Activated CD4-positive, alpha-beta T cell treated with anti-CD3 and anti-CD28 coated beads, Interleukin-10, Interleukin-2, amounts not matched to agents 100 ng/mL and 50 ng/mL, durations not matched to agents 16 hours and 8 hours (primary cell): ENCODE data around the gene CCDC158.
"Not testable (repeated sequence)": the region's sequence is repeated elsewhere in the genome, so short reads cannot be mapped to it uniquely, and the experiment has no call there.

Experiments used
- DNase-seq: peaks from one replicate; pipeline ENCODE4 v3.0.0-alpha.2; 2020

Gene CCDC158

DNA sequence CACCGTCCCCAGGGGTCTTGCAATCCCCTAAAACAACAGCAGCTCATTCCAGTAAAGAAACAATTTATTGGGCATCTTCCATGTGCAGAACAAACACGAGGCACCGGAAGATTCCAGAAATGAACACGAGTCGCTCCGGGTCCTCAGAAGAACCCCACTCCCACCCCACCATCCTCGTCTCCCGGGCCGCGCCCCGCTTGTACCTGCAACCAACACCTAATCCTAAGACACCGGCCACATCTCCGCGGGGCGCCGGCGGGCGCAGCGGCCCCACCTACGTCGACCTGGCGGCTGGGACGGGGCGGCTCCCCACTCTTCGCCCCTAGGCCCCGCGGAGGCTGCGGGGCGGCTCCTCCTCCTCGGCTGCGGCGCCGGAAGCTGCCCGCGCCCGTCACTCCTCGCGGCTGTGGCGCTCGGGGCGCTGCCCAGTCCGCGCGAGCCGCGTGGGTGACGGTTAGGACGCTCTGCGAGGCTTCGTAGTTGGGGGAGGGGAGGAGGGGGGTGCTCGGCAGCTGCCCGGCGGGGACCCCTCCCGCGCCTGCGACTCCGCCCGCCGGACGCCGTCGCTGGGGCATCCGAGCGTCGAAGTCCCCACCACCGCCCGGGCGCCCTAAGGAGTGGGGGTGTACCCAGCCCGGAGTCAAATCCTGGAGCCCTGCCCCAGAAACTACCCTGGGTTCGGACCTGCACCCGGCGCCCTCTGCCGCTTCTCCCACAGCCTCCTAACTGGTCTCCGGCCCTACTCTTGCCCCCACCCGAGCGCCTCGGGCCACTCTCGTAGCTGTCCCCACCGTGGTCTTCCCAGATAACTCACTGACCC, at the start of gene CCDC158:
Gene CCDC158, minus strand, starts transcription at position 380 of the 820 bp plus-strand sequence. CDS start 17,934 bp downstream, outside the sequence.
- no peak for DNase-seq

DNA sequence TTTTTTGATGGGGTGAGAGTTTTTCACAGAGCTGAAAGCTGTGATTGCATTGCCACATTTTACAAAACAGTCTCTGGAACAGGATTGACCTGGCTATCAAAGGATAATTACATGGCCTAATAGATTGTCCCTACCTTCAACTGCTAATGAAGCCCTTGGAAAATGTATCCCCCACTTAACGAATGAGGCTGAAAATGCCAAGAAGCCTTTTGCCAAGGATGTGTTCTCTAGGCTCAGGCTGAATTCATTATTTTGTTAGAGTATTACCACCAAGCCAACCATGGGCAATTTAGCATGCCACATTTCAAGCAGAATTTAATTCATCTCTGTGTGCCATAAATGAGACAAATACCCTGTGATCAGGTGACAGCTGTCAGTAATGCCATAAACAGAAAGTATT, 49.6 kb upstream of the CCDC158 start:
- DNase-seq, result no peak

DNA sequence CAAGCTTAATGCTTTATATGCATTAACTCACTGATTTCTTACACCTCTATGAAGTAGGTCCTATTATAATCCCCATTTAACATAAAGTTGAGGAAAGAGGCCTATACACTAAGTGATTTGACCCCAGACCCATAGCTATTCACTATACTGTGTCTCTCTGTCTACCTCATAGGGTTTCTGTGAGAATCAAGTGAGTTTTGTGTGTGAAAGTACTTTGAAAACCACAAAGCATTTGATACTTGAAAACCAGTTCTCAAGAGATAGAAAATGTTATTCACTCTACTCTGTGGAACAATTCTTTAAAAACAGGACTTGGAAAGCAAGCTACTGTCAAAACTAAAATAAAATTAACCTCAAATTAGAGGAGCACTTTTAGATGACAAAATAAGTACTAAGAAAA, 49.1 kb upstream of the CCDC158 start:
- no peak for DNase-seq

DNA sequence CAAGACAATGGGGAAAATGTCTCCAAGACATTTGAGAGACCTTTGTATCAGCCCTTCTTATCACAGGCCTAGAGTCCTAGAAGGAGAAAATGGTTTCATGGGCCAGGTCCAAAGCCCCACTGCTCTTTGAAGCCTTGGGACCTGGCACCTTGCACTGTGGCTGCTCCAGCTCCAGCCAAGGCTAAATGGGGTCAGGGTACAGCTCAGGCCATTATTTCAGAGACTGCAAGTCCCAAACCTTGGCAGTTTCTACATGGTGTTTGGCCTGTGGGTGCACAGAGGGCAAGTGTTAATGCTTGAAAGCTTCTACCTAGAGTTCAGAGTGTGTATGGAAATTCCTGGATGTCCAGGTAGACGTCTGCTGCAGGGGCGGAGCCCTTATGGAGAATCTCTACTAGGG, 42.6 kb upstream of the CCDC158 start:
- no peak for DNase-seq

DNA sequence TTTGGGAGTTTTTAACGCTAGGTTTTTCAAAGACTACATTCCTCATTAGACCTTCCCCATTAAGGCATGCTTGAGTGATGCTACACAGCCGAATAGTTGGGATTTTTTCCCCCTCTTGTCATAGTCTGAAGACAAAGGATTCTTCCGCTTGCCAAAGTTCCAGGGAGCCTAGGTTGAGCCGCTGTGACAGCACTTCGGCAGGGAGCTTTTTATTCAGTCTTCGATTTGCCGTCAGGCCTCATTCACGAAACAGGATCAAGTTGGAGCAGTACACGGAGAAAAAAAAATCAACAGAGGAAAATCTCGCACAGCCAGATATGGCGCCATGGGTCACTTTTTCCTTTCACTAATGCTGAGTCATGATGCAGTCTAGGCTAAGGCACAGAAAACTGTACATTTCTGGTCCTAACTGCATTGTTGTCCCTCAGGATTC, 38.4 kb upstream of the CCDC158 start:
- no peak for DNase-seq

DNA sequence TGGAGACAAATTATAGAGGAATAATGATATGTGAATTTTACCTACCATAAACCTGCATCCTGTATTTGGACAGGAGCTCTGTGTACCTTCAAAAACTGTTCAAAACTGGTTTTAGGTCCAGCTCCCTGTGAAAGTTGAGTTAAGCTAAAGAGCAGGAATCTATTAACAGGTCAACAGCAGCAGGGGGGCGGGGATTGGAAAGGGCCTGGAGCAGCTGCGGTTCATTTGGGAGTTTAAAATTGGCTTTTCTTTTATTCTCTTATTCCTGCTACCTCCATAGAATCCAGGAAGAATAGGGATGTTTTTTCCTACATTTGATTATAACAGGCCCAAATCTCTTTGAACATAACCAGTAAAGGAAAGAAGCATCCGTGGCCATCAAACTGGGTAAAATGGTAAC, 37.9 kb upstream of the CCDC158 start:
- no peak for DNase-seq

DNA sequence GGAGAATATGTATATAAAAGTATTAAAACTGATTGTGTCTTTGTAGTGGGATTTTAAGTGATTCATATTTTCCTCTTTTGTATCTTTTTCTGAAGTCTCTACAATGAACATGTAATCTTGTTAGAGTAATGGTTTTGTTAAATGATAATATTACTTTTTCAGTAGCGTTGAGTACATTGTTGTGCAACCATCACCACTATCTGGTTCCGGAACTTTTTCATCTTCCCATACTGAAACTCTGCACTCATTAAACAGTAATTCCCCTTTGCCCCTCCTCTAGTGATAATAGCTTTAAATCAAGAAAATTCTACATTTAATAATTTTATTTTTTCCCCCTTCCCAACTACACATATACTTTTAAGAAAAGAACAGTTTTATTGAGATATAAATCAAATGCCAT, 37.4 kb upstream of the CCDC158 start:
- DNase-seq, result no peak

DNA sequence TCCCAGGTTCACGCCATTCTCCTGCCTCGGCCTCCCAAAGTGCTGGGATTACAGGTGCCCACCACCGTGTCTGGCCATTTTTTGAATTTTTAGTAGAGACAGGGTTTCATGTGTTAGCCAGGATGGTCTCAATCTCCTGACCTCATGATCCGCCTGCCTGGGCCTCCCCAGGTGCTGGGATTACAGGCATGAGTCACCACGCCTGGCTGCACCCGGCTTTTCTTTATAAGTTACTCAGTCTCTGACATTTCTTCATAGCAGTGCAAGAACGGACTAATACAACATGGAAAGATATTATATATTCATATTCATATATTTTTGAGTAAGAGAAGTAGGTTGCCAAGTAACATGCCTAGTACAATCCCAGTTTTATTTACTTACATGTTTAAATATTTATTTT, 36.9 kb upstream of the CCDC158 start:
- DNase-seq, result no peak

DNA sequence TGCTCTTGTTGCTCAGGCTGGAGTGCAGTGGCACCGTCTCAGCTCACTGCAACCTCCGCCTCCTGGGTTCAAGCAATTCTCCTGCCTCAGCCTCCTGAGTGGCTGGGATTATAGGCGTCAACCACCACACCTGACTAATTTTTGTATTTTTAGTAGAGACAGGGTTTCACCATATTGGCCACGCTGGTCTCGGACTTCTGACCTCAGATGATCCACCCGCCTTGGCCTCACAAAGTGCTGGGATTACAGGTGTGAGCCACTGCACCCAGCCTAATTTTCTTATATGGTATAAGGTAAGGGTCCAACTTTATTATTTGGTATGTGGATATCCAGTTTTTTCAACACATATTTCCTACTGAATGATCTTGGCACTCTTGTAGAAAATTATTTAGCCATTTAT, 33.1 kb upstream of the CCDC158 start:
- DNase-seq, result not testable (repeated sequence)

DNA sequence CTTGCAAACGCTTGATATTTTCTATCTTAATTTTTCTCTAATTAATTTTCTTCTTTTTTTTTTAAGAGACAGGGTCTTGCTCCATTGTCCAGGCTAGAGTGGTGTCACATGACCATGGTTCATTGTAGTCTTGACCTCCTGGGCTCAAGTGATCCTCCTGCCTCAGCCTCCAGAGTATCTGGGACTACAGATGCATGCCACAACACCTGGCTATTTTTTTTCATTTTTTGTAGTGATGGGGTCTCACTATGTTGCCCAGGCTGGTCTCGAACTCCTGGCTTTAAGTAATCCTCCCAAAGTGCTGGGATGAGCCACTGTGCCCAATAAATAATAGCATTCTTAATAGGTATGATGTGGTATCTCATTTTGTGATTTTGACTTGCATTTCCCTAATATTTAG, 32.3 kb upstream of the CCDC158 start:
- DNase-seq, result no peak

DNA sequence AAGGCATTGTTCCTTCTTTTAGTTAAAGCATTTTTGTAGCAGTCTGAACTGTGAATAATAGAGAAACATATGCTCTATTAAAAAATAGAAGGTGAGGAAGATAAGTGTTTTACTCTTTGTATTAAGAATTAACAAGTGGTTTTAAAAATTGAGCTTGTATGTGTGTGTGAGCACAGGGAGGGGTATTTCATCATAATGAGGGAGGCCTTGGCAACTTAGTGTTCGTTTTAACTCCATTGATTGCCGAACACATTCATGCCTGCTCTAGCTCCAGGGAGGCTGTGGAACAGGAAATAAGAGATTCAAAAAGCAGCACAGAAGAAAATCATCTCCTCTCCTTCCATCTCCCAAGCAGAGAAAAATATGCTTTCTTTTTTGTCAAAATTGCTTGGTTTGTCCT, 28.9 kb upstream of the CCDC158 start:
- DNase-seq, result no peak

DNA sequence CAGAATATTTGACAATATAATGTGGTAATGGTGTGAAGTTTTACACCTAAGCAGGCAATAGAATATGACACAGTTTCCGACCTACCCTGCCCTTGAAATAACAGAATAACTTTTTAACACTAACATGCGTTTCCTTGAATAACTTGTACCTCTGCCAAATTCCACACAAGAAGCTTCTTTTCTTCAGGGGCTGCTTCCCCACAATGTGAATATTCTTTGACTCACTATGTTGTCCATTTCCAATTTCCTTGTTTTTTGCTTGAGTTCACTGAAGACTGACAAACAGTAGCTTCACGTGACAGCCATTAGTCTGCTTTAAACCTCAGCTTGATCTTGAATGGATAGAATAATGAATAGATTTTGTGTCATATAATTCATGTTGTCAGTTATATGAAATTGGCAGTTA, 28.4 kb upstream of the CCDC158 start:
- DNase-seq, result no peak

DNA sequence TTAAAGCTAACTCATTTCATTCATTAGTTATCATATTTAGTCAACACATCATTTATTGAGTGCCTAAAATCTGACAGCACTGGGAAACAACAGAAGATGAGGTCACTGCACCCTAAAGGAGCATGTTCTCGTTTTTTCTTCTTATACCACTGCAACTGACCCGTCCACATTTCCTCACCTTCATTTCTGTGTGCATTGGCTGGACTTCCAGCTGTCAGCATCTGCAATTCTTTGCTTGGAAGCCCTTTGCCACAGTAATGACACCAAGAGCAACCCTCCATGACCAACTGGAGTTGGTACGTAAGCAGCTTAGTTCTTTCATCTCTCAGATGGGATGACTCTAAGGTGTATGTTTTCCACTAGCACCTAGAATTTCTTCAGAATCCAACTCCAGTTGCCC, 27.3 kb upstream of the CCDC158 start:
- DNase-seq, result no peak

DNA sequence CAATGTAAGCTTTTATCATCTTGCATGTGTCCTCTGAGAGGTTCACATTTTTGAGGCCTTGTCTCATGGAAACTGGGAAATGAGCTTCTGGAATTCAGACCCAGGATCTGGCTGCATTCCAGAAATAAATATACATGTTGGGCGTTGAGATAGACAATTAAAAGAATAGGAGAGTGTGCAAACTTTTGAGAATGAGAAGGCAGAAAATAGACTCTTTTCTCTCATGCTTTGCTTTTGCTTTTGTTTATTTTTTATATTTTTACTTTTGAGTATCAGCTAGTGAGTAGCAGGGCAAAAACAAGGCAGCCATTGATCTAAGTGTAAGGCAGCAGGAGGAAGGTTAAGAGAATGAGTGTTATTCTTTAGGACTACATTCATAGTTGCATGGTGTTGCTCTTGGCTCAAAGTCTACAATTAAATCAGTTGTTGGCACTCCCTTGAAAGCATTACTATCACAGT, 26.5 kb upstream of the CCDC158 start:
- DNase-seq, result no peak

DNA sequence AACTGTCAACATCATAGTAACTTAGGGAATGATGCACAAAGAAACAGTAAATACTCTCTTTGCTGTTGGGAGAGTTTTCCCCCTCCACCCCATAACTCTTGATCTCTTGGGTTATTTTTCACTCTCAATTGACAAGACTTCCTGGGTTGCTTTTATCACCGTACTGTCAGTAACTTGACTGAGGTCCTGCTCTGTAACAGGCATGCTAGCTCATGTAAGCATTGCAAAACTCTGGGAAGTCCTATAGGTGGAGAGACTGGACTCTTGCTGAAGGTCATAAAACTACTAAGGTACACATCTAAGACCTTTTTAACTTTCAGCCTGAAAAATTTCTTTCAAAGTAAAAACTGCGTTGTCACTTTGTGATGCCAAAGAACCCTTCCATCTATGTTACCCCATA, 25.0 kb upstream of the CCDC158 start:
- no peak for DNase-seq

DNA sequence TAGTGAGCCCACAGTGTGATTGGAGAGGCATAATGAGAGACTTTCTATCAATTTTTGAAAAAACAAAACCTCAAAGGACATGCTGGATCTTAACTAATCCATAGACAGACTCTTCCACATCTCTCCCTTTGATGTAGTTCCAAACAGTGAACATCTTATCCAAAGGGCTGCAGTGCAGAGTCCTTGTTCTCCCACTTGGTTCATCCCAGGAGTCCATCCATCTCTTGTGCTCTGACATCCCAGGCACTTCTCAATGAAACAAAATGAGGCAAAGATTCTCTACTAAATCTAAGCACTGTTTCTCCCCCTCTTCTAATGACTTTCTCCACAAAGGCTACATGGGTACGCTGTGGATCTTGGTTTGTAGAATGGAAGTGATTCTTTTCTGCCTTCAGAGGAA, 22.4 kb upstream of the CCDC158 start:
- DNase-seq, result no peak

DNA sequence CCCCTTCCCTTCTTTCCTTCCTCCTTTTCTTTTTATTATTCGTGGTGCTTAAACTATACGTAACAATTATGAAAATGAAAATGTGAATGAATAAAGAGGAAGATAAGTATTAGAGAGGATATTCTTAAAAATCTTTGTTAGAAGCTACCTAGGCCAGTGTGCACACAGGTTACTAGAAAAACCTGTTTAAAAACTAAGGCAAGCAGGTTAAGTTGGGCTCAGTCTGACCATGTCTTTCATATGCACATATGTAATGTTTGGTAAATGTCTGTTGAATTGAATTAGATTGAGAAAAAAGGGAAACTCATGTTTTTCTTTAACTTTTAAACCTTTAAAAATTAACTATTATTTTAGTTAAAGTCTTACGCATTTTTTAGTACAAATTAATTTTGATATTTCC, 21.9 kb upstream of the CCDC158 start:
- DNase-seq, result no peak

DNA sequence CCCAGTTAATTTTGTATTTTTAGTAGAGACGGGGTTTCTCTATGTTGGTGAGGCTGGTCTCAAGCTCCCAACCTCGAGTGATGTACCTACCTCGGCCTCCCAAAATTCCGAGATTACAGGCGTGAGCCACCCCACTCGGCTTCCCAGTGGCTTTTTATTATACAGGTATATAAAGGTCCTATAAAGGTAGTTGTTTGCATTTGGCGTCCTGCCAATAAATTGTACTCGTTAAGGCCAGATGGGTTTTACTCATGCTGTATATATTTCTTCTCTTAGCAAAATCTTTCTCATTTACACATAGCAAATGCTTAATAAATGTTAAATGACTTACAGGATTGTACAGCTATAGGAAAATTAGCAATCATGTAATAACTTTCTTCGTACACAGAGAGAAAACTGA, 20.9 kb upstream of the CCDC158 start:
- no peak for DNase-seq

DNA sequence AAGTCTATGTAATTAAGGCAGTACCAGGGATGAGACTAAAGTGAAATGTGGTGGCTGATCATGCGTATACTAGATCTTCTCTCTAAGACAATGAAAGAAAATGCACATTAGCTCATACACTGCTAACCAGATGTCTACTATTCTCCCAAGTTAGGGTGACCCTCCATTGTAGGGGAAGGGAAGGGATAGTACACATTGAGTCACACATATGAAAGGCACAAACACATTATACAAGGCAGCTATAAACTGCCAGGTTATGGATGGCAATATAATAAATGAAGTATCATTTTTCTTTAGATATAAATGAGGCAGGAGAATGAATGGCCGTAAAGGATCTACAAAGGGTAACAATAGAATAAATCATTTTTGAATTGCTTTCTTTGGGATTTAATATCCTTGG, 18.6 kb upstream of the CCDC158 start:
- DNase-seq, result no peak

DNA sequence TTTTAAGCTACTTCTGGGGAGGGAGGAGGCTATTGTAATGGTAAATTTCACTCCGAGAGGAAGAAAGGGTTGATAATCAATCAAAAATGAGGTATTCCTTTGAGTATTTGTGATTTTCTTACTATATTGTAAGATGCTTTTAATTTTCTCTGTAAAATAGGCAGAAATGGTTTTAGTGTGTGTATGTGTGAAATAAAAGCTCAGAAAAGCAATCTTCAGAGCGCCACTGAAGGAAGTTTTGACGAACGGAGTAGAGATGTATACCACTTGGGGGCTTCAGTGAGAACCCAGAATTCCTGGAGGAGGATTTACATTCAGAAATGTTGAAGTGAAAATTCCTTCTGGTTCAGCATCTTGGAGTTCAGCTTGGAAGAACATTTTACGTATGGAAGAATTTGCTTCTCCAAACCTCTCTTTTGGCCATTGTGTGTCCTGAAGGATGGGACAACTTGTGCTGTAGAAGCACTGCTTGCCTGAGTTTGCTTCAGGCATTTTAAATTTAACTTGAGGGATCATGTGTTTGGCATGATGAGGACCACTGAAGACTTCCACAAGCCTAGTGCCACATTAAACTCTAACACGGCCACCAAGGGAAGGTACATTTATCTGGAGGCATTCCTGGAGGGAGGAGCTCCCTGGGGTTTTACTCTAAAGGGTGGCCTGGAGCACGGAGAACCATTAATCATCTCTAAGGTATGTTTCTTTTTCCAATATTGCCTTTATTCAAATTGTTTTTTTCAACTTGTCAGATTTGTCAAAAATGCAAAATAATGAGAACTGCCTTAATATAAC, 14.8 kb upstream of the CCDC158 start:
- no peak for DNase-seq

DNA sequence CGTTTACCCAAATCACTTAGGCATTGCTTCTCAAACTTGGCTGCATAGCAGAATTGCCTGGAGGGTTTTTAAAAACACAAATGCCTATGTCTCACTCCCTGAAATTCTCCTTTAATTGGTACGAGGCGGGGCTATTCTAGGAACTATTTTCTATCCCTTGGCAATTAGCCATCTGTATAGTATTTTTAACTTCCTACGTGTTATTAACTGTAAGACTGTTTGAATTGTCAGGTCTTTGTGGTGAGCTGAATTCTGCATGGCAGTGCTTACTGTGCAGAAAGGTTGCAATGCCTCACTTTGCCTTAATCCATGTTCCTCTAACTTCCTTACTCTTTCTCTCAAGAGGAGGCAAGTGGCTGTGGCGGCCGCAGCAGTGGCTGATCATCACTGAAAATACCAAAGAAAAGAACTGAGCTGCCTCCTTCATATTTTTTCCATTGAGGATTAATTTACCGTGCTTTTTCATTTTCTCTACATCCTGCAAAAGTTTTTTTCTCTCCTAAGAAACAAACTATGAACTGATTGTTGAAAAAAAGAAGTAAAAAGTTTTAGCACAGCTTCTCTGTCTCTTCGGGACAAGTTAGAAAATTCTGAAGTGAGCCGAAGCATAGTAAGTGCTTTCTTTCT, 14.1 kb upstream of the CCDC158 start, which contains the start of gene SHROOM3:
Gene SHROOM3, plus strand, starts transcription at position 329 of the 627 bp plus-strand sequence. CDS start 824 bp downstream, outside the sequence.
- no peak for DNase-seq

DNA sequence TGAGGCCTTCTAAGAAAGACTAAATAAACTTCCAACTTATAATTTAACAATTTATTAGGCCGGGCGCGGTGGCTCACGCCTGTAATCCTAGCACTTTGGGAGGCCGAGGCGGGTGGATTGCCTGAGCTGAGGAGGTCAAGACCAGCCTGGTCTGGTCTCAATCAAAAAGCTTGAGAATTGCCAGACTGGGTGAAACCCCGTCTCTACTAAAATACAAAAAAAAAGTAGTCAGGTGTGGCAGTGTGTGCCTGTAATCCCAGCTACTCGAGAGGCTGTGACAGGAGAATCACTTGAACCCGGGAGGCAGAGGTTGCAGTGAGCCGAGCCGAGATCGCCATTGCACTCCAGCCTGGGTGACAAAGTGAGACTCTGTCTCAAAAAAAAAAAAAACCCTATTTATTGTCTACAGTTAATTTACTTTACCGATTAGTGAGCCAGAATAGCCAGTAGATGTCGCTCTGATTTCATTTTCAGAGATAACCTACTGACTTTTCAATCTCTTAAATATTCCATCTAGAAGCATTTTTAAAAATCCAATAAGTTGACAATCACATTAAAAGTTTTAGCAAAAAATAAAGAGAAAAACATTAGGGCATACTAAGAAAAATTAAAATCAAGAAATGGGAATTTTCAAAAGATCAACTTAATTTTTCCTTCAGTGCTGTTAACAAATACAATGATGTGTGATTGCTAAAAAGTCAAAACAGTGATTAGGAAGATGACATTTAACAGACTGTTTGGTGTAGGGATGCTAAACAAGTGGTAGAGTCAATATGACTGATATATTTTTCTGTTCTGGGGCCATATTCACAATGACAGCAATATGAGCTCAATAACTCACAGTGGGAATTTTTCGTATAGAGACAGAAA, 9.8 kb upstream of the CCDC158 start:
- peak; percentile 45 for DNase-seq

DNA sequence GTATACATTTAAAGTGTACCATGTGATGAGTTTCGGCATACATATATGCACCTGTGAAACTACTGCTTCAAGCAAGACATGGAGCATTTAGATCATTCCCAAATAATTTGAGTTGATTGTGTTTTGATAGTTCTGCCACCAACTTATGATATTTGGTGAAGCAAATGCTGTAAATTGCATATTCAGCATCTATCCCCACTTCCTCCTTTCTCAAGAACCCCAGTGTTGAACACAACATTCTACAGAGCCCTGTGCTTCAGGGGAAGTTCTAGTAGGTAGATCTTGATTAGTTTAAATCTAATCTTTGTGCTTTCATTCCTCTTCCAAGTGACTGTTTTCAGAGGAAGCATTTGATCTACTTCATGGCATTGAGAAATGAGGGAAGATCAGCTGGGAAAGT, 8.7 kb upstream of the CCDC158 start:
- DNase-seq, result no peak
